ENCODE data around the gene ACTN2.
A peak's percentile ranks its signal among the peaks of the same experiment; 100 is the strongest.

The ACTN2 gene

GRCh38 chr1:236768601-236769000 is 82.3 kb downstream of the ACTN2 start:
- DNase-seq (ENCODE audit: low read depth, low spot score), result no peak

GRCh38 chr1:236773919-236774318 is 87.6 kb downstream of the ACTN2 start:
- no peak for DNase-seq (ENCODE audit: low read depth, low spot score)

DNA sequence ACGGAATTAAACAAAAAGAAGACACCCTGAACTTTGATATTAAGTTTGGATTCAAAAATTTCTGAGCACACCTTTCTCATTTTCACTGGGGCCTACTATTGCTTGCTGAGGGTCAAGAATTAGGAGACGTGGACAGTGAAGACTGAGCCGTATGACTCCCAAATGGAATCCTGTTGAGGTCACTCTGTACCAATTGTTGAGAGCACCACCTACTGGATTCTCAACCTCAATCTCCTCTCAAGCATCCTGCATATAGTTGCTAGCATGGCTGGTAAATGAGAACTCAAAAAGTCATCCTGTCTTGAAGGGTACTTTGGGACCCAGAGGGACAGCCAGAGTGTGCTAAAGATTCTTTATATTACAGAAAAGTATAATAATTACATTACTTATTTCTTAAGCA is 88.6 kb downstream of the ACTN2 start:
- DNase-seq (ENCODE audit: low read depth, low spot score), result no peak

GRCh38 chr1:236779312-236779711 is 93.0 kb downstream of the ACTN2 start:
- no peak for DNase-seq (ENCODE audit: low read depth, low spot score)

- no peak for DNase-seq (ENCODE audit: low read depth, low spot score)
Measured at GRCh38 chr1:236785477-236785876, 99.2 kb downstream of the ACTN2 start.

DNA sequence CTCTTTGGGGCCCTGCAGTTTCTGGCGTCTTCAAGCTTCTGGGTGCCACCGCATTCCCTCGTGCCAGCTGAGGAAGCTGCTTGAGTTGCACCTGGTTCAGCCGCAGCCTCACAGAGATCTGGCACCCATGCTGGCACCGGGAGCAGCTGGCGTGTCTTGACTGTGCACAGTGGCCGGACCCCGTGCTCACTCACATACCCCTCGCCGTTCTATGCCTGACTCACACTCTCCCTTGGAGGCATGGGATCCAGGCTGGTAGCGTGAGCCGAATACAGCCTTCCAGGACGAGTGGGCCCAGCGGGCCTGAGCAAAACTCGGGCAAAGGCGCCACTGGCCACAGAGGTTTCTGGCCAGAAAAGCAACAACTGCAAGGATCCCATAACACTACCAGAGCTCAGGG is 100.2 kb downstream of the ACTN2 start:
- DNase-seq (ENCODE audit: low read depth, low spot score), result no peak

GRCh38 chr1:236794585-236795034 is 108.3 kb downstream of the ACTN2 start:
- no peak for DNase-seq (ENCODE audit: low read depth, low spot score)

GRCh38 chr1:236795035-236795756 is 108.9 kb downstream of the ACTN2 start, which contains the start of gene MTR:
TSS of gene MTR (plus strand) at chr1:236795292. CDS start at chr1:236795704, 412 bp downstream.
- peak; percentile 92 for DNase-seq (ENCODE audit: low read depth, low spot score)

GRCh38 chr1:236795757-236796667 is 109.7 kb downstream of the ACTN2 start:
- DNase-seq (ENCODE audit: low read depth, low spot score), result no peak

- no peak for DNase-seq (ENCODE audit: low read depth, low spot score)
Measured at GRCh38 chr1:236799001-236799400, 112.7 kb downstream of the ACTN2 start.

GRCh38 chr1:236800002-236800620 is 113.8 kb downstream of the ACTN2 start:
- DNase-seq (ENCODE audit: low read depth, low spot score), result no peak

GRCh38 chr1:236800623-236801022 is 114.3 kb downstream of the ACTN2 start:
- no peak for DNase-seq (ENCODE audit: low read depth, low spot score)

DNA sequence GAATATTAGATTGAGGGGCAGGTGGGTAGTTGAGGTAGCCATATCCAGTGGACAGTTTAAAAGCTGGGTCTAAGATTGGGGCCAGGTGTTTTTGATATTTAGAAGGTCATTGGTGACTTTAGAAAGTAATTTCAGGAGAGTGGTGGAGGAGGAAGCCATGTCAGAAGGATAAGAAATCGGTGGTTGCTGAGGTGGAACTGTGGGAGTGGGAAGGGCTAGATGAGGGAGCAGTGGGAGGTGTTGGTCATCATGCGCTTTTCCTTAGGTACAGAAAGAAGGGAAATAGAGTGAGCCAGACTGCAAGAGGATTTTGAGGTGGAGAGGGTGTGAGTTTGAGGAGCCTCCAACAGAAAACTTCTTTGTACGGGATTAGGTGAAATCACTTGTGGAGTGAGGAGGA is 116.0 kb downstream of the ACTN2 start:
- DNase-seq (ENCODE audit: low read depth, low spot score), result no peak

DNA sequence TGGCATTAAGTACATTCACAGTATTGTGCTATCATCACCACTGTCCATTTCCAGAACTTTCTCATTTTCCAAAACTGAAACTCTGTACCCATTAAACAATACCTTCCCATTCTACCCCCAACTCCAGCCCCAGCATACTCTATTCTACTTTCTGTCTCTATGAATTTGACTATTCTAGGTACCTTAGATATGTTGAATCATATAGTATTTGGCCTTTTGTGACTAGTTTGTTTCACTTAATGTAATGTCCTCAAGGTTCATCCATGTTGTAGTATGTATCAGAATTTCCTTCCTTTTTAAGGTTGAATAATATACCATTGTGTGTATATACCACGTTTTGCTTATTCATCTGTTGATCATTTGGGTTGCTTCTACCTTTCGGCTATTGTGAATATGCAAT is 120.3 kb downstream of the ACTN2 start:
- no peak for DNase-seq (ENCODE audit: low read depth, low spot score)

DNA sequence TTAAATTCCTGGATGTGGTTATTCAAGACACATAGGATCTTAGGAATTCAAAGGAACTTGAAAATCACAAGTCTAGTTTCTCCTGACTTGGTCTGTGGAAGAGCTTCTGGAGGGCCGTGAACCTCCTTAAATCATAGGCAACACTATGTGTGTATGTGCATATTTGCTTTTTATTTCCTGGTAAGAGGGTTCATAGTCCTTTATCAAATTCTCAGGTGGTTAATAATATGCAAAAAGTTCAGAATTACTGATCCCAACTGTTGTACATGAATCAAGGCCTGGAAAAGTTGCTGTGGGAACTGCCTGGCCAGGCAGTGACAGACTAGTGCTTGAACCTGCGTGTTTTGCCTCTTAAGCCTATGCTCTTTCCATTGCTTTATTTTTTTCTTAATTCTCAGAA is 121.7 kb downstream of the ACTN2 start:
- no peak for DNase-seq (ENCODE audit: low read depth, low spot score)

DNA sequence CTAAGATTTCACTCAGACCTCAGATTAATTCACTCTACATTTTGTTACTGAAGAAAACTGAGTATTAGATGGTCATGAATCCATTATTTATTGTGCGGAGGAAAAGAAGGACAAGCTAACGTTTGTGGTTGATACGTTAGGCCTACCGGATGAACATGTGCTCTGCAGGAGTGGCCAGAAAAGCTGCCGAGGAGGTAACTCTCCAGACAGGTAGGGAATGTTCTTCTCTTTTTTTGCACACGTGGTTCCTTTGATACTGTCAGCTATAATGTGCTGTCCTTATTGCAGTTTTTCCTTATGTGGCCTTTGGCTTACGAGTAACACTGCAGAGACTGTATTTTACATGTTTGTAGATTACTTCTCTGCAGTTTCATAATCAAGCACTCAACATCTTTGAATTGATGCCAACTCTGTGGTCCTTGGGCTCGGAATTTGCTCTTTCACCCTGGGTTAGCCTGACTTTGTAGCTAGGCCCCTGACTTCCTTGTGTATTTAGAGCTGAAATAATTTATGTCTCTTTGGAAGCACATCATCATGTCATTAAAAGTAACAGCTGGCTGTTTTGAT is 122.3 kb downstream of the ACTN2 start:
- no peak for DNase-seq (ENCODE audit: low read depth, low spot score)

DNA sequence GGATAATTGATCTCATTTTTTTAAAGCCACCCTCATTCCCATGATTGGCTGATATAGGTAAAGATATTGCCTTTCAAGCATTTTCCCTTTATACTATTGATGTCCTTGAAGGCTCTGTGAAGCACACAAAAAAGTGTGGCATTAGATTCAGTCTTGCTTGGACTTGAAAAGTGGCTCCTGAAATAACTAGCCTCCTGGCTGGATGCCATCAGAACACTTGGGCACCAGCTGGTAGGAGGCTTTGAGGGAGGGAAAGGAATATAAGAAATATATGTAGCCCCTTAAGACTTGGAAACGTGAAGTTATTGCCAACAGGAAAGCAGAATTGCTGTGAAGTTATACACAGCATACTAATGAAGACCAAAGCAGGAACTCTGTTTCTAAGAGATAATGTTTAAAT is 122.8 kb downstream of the ACTN2 start:
- no peak for DNase-seq (ENCODE audit: low read depth, low spot score)

- DNase-seq (ENCODE audit: low read depth, low spot score), result no peak
Measured at GRCh38 chr1:236810018-236810417, 123.7 kb downstream of the ACTN2 start.

- DNase-seq (ENCODE audit: low read depth, low spot score), result no peak
Measured at GRCh38 chr1:236812334-236813030, 126.2 kb downstream of the ACTN2 start.
